OCI-LY1 (cell line): ENCODE data around the gene PLG.

Experiments used
- H2AFZ ChIP-seq: fragments of 200-600 bp; sonication (generic), shearing (Covaris generic); 2 replicates; pipeline ENCODE4 v1.6.0; 2014; ENCODE audit warnings: antibody characterized with exemption, mild to moderate bottlenecking, low read length
- H3F3A ChIP-seq: fragments of 200-600 bp; sonication (generic), shearing (Covaris generic); 2 replicates; pipeline ENCODE4 v1.6.0; 2014; ENCODE audit warnings: mild to moderate bottlenecking, antibody characterized with exemption, low read length, moderate library complexity; ENCODE audit not compliant: insufficient read depth
- H3K27ac ChIP-seq: fragments of 200-600 bp; sonication (generic); 2 replicates; pipeline ENCODE4 v1.5.1; 2014; ENCODE audit warnings: low read length, mixed run types, mild to moderate bottlenecking, low read depth; ENCODE audit not compliant: poor library complexity, severe bottlenecking
- H3K27me3 ChIP-seq: fragments of 200-600 bp; sonication (generic); 2 replicates; pipeline ENCODE4 v1.6.0; 2014; ENCODE audit warnings: antibody characterized with exemption, mild to moderate bottlenecking, low read length, moderate library complexity; ENCODE audit not compliant: insufficient read depth
- H3K36me3 ChIP-seq: fragments of 200-600 bp; sonication (generic); 2 replicates; pipeline ENCODE4 v1.6.1; 2014; ENCODE audit warnings: mild to moderate bottlenecking, antibody characterized with exemption, low read length, moderate library complexity, mixed read lengths; ENCODE audit not compliant: insufficient read depth
- H3K4me1 ChIP-seq: fragments of 200-600 bp; sonication (generic); 2 replicates; pipeline ENCODE4 v1.5.1; 2014; ENCODE audit warnings: mild to moderate bottlenecking, low read length, moderate library complexity; ENCODE audit not compliant: insufficient read depth, severe bottlenecking
- H3K4me2 ChIP-seq: fragments of 200-600 bp; sonication (generic), shearing (Covaris generic); 2 replicates; pipeline ENCODE4 v1.6.1; 2014; ENCODE audit warnings: low read length
- H3K4me3 ChIP-seq: fragments of 200-600 bp; sonication (generic); 2 replicates; pipeline ENCODE4 v1.5.1; 2014; ENCODE audit warnings: low read length, low read depth, mild to moderate bottlenecking, mixed read lengths; ENCODE audit not compliant: poor library complexity, severe bottlenecking
- H3K79me2 ChIP-seq: fragments of 200-600 bp; shearing (Covaris generic); 2 replicates; pipeline ENCODE4 v1.6.1; 2016; ENCODE audit warnings: mixed run types, low read length, mixed read lengths; ENCODE audit not compliant: insufficient read depth
- H3K9ac ChIP-seq: fragments of 200-600 bp; sonication (generic), shearing (Covaris generic); 2 replicates; pipeline ENCODE4 v1.6.1; 2014; ENCODE audit warnings: mild to moderate bottlenecking, low read length, mixed read lengths
- H3K9me2 ChIP-seq: fragments of 200-600 bp; sonication (generic), shearing (Covaris generic); 2 replicates; pipeline ENCODE4 v1.6.1; 2014; ENCODE audit warnings: low read depth, mild to moderate bottlenecking, low read length, mixed read lengths
- H3K9me3 ChIP-seq: fragments of 200-600 bp; shearing (Covaris generic); 2 replicates; pipeline ENCODE4 v1.6.1; 2014; ENCODE audit warnings: low read length, mixed read lengths
- H4K20me1 ChIP-seq: fragments of 200-600 bp; sonication (generic), shearing (Covaris generic); 2 replicates; pipeline ENCODE4 v1.6.0; 2016; ENCODE audit warnings: mild to moderate bottlenecking, low read length; ENCODE audit not compliant: insufficient read depth
- CTCF ChIP-seq: fragments of 200-600 bp; sonication (generic), shearing (Covaris generic); IDR thresholded peaks from 2 replicates; pipeline ENCODE4 v1.5.1; 2017; ENCODE audit warnings: mild to moderate bottlenecking, antibody characterized with exemption, low read length, moderate library complexity, mixed read lengths
- EZH2 ChIP-seq: fragments of 200-600 bp; sonication (generic), shearing (Covaris generic); IDR thresholded peaks from 2 replicates; pipeline ENCODE4 v1.8.0; 2017; ENCODE audit warnings: borderline replicate concordance, mixed run types, mild to moderate bottlenecking, antibody characterized with exemption, low read length, moderate library complexity, mixed read lengths

Gene PLG

DNA sequence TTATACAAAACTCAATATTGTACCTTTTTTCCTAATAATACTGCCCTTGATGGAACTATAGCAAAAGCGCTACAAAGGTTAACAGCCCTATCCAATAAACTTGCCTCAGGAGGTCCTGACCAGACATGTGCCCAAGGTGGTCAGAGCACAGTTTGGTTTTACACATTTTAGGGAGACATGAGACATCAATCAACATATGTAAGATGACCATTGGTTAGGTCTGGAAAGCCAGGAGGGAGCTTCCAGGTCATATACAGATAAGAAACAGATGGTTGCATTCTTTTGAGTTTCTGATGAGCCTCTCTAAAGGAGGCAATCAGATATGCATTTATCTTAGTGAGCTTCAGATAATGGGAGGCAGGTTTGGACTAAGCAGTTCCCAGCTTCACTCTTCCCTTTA is 91.6 kb downstream of the PLG start:
- no peaks in the 10 kb centered on the region for H4K20me1 ChIP-seq
- no peaks in the 10 kb centered on the region for H3K9me3 ChIP-seq
- H3K4me1 ChIP-seq: no peaks in the 10 kb centered on the region
- H3K9me2 ChIP-seq: no peaks in the 10 kb centered on the region
- no peak overlapping the region for H3K27ac ChIP-seq
- TF ChIP-seq CTCF (no peak), EZH2 (no peak)
- H3K4me3 ChIP-seq: no peak overlapping the region
- no peak overlapping the region for H3K4me2 ChIP-seq
- no peaks in the 10 kb centered on the region for H3K27me3 ChIP-seq
- H3K36me3 ChIP-seq: no peaks in the 10 kb centered on the region
- H3F3A ChIP-seq: no peaks in the 10 kb centered on the region
- no peak overlapping the region for H2AFZ ChIP-seq
- H3K9ac ChIP-seq: no peak overlapping the region
- H3K79me2 ChIP-seq: no peaks in the 10 kb centered on the region

DNA sequence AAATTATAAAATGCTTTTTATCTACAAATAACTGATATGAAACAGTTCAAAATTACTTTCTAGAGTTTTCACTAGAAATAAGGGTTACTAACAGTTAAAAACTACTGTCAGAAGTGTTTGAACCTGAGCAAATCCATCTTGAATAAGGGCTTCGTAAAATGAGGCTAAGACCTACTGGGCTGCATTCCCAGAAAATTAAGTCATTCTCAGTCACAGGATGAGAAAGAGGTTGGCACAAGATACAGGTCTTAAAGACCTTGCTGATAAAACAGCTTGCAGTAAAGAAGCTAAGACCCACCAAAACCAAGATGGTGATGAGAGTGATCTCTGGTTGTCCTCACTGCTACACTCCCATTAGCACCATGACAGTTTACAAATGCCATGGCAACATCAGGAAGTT is 93.7 kb downstream of the PLG start:
- Histone ChIP-seq H3K27me3 (no peaks in the 10 kb centered on the region), H3K9me3 (no peaks in the 10 kb centered on the region), H3K4me1 (no peaks in the 10 kb centered on the region), H3K4me3 (no peak overlapping the region), H2AFZ (no peak overlapping the region), H3F3A (no peaks in the 10 kb centered on the region), H4K20me1 (no peaks in the 10 kb centered on the region), H3K79me2 (no peaks in the 10 kb centered on the region), H3K9me2 (no peaks in the 10 kb centered on the region), H3K36me3 (no peaks in the 10 kb centered on the region), H3K9ac (no peak overlapping the region), H3K4me2 (no peak overlapping the region), H3K27ac (no peak overlapping the region)
- TF ChIP-seq EZH2 (no peak), CTCF (no peak)

DNA sequence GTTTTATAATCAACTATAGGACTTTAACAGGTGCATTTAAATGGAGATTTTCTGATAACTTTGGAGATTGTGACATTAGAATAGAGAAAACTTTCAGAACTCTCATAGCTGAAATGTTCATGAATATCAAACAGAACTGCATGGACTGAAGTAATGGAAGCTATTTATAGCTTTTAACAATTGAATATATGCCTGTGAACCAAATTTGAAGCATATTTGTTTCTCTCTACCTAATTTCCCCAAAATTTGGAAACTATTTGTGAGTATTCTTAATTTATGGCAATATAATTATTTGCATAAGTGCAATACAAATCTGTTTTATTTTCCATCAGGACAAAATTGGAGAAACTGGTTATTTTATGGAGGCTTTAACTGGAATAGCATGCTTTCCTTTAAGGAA is 96.6 kb downstream of the PLG start:
- no peak overlapping the region for H3K4me3 ChIP-seq
- no peaks in the 10 kb centered on the region for H3K27me3 ChIP-seq
- no peaks in the 10 kb centered on the region for H3K9me3 ChIP-seq
- H2AFZ ChIP-seq: no peak overlapping the region
- no peaks in the 10 kb centered on the region for H3F3A ChIP-seq
- H3K9ac ChIP-seq: no peak overlapping the region
- no peak overlapping the region for H3K4me2 ChIP-seq
- H3K4me1 ChIP-seq: no peaks in the 10 kb centered on the region
- H3K79me2 ChIP-seq: no peaks in the 10 kb centered on the region
- H3K27ac ChIP-seq: no peak overlapping the region
- no peaks in the 10 kb centered on the region for H4K20me1 ChIP-seq
- no peak for TF ChIP-seq CTCF
- no peak for TF ChIP-seq EZH2
- H3K36me3 ChIP-seq: no peaks in the 10 kb centered on the region
- H3K9me2 ChIP-seq: no peaks in the 10 kb centered on the region
